Fibroblast of villous mesenchyme (primary cell): ENCODE data around the gene DDX31. TPM values are rescaled to one million over a fixed set of nuclear protein-coding genes. Genes with fewer than 3 reads are reported as not detected.

Experiments
- DNase-seq: peaks from one replicate; pipeline ENCODE4 v3.0.0-alpha.2; 2010; ENCODE audit warnings: low read depth
- H3K4me3 ChIP-seq: 2 replicates; pipeline ENCODE4 v1.5.1; 2011; ENCODE audit warnings: low read depth, mild to moderate bottlenecking, low read length
- CTCF ChIP-seq: IDR thresholded peaks from 2 replicates; pipeline ENCODE4 v1.5.1; 2012; ENCODE audit warnings: low read depth, mild to moderate bottlenecking, low read length; ENCODE audit not compliant: insufficient read depth
- total RNA-seq: library from RNA; depleted of rRNA; stranded (reverse); fragments of >200 nt; gene quantifications from 2 replicates; pipeline ENCODE4 v1.2.3, GENCODE V29; 2012

The DDX31 gene
- total RNA-seq, 1 donor: 19.4 TPM

GRCh38 chr9:132663851-132664250 lies 5.9 kb downstream of the DDX31 start:
- DNase-seq: no peak
- no peak for TF ChIP-seq CTCF
- no peak overlapping the region for H3K4me3 ChIP-seq

GRCh38 chr9:132663117-132663516 lies 6.7 kb downstream of the DDX31 start:
- no peak overlapping the region for H3K4me3 ChIP-seq
- no peak for DNase-seq
- TF ChIP-seq CTCF: no peak

GRCh38 chr9:132662152-132662945 lies 7.4 kb downstream of the DDX31 start:
- TF ChIP-seq CTCF: no peak

GRCh38 chr9:132656299-132656698 lies 13.5 kb downstream of the DDX31 start:
- DNase-seq: no peak
- TF ChIP-seq CTCF: no peak
- H3K4me3 ChIP-seq: no peak overlapping the region

More at GRCh38 chr9:132662152-132662945, 7.4 kb downstream of the DDX31 start:
- no peak for DNase-seq
- H3K4me3 ChIP-seq: no peak overlapping the region

GRCh38 chr9:132651259-132651658 lies 18.5 kb downstream of the DDX31 start:
- peak; percentile 70 for TF ChIP-seq CTCF
- no peak overlapping the region for H3K4me3 ChIP-seq
- peak; percentile 96 for DNase-seq

GRCh38 chr9:132648685-132649084 lies 21.1 kb downstream of the DDX31 start:
- no peak overlapping the region for H3K4me3 ChIP-seq
- peak; percentile 37 for DNase-seq
- no peak for TF ChIP-seq CTCF

GRCh38 chr9:132648283-132648682 lies 21.5 kb downstream of the DDX31 start:
- TF ChIP-seq CTCF: no peak
- DNase-seq: no peak
- no peak overlapping the region for H3K4me3 ChIP-seq
